ENCODE data around the gene BTBD9.

GRCh38 chr6:38403548-38403947, 236.2 kb downstream of the BTBD9 start:
- no peak for TF ChIP-seq POLR2A (IDR thresholded peaks at IDR 0.05; ENCODE audit: low read length)
- no peak for TF ChIP-seq PBX3 (IDR thresholded peaks at IDR 0.05)
- no peak for TF ChIP-seq RAD21 (conservative IDR thresholded peaks at IDR 0.05 in 1 of 2, IDR thresholded peaks at IDR 0.05 in 1 of 2)
- no peak for TF ChIP-seq CTCF (IDR thresholded peaks at IDR 0.05)
- no peak for TF ChIP-seq ELK1 (IDR thresholded peaks at IDR 0.05; ENCODE audit: low read depth, low read length)
- TF ChIP-seq REST (IDR thresholded peaks at IDR 0.05): no peak
- TF ChIP-seq SREBF2 (IDR thresholded peaks at IDR 0.05): no peak
- no peak for TF ChIP-seq E2F6 (IDR thresholded peaks at IDR 0.05; ENCODE audit: borderline replicate concordance, low read depth)
- no peak for TF ChIP-seq SMC3 (IDR thresholded peaks at IDR 0.05)

Data from A549 (cell line).